Lung microvascular endothelial cell (primary cell): ENCODE data around the gene SMG6. TPM values are rescaled to one million over a fixed set of nuclear protein-coding genes. Genes with fewer than 3 reads are reported as not detected.
"Not testable (repeated sequence)": the region's sequence is repeated elsewhere in the genome, so short reads cannot be mapped to it uniquely, and the experiment has no call there.

Experiments
- DNase-seq, 2 donors: peaks; one replicate each; pipeline versions ENCODE4 v3.0.0 to v3.0.0-alpha.2; 2010; ENCODE audit warnings: low read depth in 2 of 2
- total RNA-seq: library from RNA; depleted of rRNA; stranded (reverse); fragments of >200 nt; gene quantifications from 2 replicates; pipeline ENCODE4 v1.2.1, GENCODE V29; 2014

The SMG6 gene
- total RNA-seq, 1 donor from 2014 or later = 23.8 TPM

- no peak for DNase-seq
These were observed 95.6 kb downstream of the SMG6 start for GRCh38 chr17:2207815-2208515.

- peak; percentile 52 to 53 for DNase-seq
These were observed 99.2 kb downstream of the SMG6 start for GRCh38 chr17:2204393-2204792.

GRCh38 chr17:2203818-2204217 lies 99.8 kb downstream of the SMG6 start:
- DNase-seq = no peak

GRCh38 chr17:2202996-2203575 lies 100.5 kb downstream of the SMG6 start:
- no peak for DNase-seq

- no peak for DNase-seq
These were observed 101.1 kb downstream of the SMG6 start for GRCh38 chr17:2202302-2202995.

- not testable (repeated sequence) for DNase-seq
These were observed 104.2 kb downstream of the SMG6 start for GRCh38 chr17:2199386-2199785.

- DNase-seq = no peak
These were observed 104.7 kb downstream of the SMG6 start for GRCh38 chr17:2198927-2199326.

GRCh38 chr17:2197271-2197670 lies 106.3 kb downstream of the SMG6 start:
- DNase-seq = no peak

- no peak for DNase-seq
These were observed 107.9 kb downstream of the SMG6 start for GRCh38 chr17:2195729-2196128.

GRCh38 chr17:2194889-2195335 lies 108.7 kb downstream of the SMG6 start:
- DNase-seq = peak in 1 of 2 donors; percentile 32

GRCh38 chr17:2192367-2193057 lies 111.1 kb downstream of the SMG6 start:
- DNase-seq = peak; percentile 50 to 98

GRCh38 chr17:2191785-2192184 lies 111.8 kb downstream of the SMG6 start:
- DNase-seq = peak; percentile 94 to 98

GRCh38 chr17:2191227-2191626 lies 112.4 kb downstream of the SMG6 start:
- DNase-seq = peak; percentile 66 to 82

- peak in 1 of 2 donors; percentile 49 for DNase-seq
These were observed 113.6 kb downstream of the SMG6 start for GRCh38 chr17:2190014-2190413.

- peak in 1 of 2 donors; percentile 24 for DNase-seq
These were observed 114.5 kb downstream of the SMG6 start for GRCh38 chr17:2188971-2189630.

GRCh38 chr17:2187758-2188157 lies 115.8 kb downstream of the SMG6 start:
- no peak for DNase-seq

- DNase-seq = no peak
These were observed 116.6 kb downstream of the SMG6 start for GRCh38 chr17:2186937-2187336.

- DNase-seq = no peak
These were observed 118.3 kb downstream of the SMG6 start for GRCh38 chr17:2184993-2185931.

- DNase-seq = no peak
These were observed 120.2 kb downstream of the SMG6 start for GRCh38 chr17:2183346-2183745.

- no peak for DNase-seq
These were observed 121.6 kb downstream of the SMG6 start for GRCh38 chr17:2181897-2182448.
